Measurements from ENCODE around the gene PTOV1.

PTOV1 gene

GRCh38 chr19:49850487-49851342 is at the start of gene PTOV1:
PTOV1 (plus strand) TSS chr19:49851159.
- peak; percentile 75 for DNase-seq (ENCODE audit: low read depth)

GRCh38 chr19:49801401-49801888 is 49.5 kb upstream of the PTOV1 start:
- DNase-seq (ENCODE audit: low read depth): no peak

- no peak for DNase-seq (ENCODE audit: low read depth)
These were observed 48.8 kb upstream of the PTOV1 start for GRCh38 chr19:49801966-49802661.

GRCh38 chr19:49802836-49803528 is 48.0 kb upstream of the PTOV1 start:
- no peak for DNase-seq (ENCODE audit: low read depth)

GRCh38 chr19:49803529-49803856 is 47.5 kb upstream of the PTOV1 start:
- DNase-seq (ENCODE audit: low read depth): no peak

- no peak for DNase-seq (ENCODE audit: low read depth)
These were observed 44.9 kb upstream of the PTOV1 start for GRCh38 chr19:49805822-49806619.

GRCh38 chr19:49806620-49806959 is 44.4 kb upstream of the PTOV1 start:
- DNase-seq (ENCODE audit: low read depth): no peak

- no peak for DNase-seq (ENCODE audit: low read depth)
These were observed 43.7 kb upstream of the PTOV1 start for GRCh38 chr19:49807058-49807903.

- no peak for DNase-seq (ENCODE audit: low read depth)
These were observed 42.9 kb upstream of the PTOV1 start for GRCh38 chr19:49807904-49808675.

- no peak for DNase-seq (ENCODE audit: low read depth)
These were observed 42.2 kb upstream of the PTOV1 start for GRCh38 chr19:49808711-49809159.

- no peak for DNase-seq (ENCODE audit: low read depth)
These were observed 41.6 kb upstream of the PTOV1 start for GRCh38 chr19:49809160-49809940.

- no peak for DNase-seq (ENCODE audit: low read depth)
These were observed 41.0 kb upstream of the PTOV1 start for GRCh38 chr19:49809941-49810389.

GRCh38 chr19:49811328-49811727 is 39.6 kb upstream of the PTOV1 start:
- DNase-seq (ENCODE audit: low read depth): no peak

GRCh38 chr19:49812452-49812996 is 38.4 kb upstream of the PTOV1 start:
- no peak for DNase-seq (ENCODE audit: low read depth)

GRCh38 chr19:49812997-49813861 is 37.7 kb upstream of the PTOV1 start, which contains the start of gene FUZ:
FUZ (minus strand) TSS chr19:49813292; CDS start chr19:49813106, 186 bp downstream.
- peak; percentile 95 for DNase-seq (ENCODE audit: low read depth)

- DNase-seq (ENCODE audit: low read depth): no peak
These were observed 36.9 kb upstream of the PTOV1 start for GRCh38 chr19:49814010-49814409.

GRCh38 chr19:49816590-49816989 is 34.4 kb upstream of the PTOV1 start:
- no peak for DNase-seq (ENCODE audit: low read depth)
